GM18951 (cell line): Measurements from ENCODE around the gene CDKN2A.
"Not testable (repeated sequence)": the region's sequence is repeated elsewhere in the genome, so short reads cannot be mapped to it uniquely, and the experiment has no call there.

Source experiments
- POLR2A ChIP-seq: IDR thresholded peaks from 4 replicates; pipeline ENCODE4 v1.6.1; 2011; ENCODE audit warnings: mild to moderate bottlenecking; ENCODE audit not compliant: insufficient read length, insufficient read depth; ENCODE audit errors: extremely low read depth
- in situ Hi-C: fragments of 300-500 bp; cut with MboI; formaldehyde crosslinking; loops from one replicate; pipeline ENCODE4 v1.12.0; 2022; ENCODE audit warnings: low sequenced_read_pairs, mixed read lengths, inconsistent platforms; ENCODE audit not compliant: unreplicated experiment

CDKN2A gene

GRCh38 chr9:21967169-21967568, 27.0 kb downstream of the CDKN2A start:
- TF ChIP-seq POLR2A = no peak
- in situ Hi-C loops = no loop called here

- in situ Hi-C loops = no loop called here
- no peak for TF ChIP-seq POLR2A
Measured at GRCh38 chr9:21966140-21966851, 27.9 kb downstream of the CDKN2A start.

GRCh38 chr9:21965401-21965951, 28.7 kb downstream of the CDKN2A start:
- in situ Hi-C loops = no loop called here
- no peak for TF ChIP-seq POLR2A

- in situ Hi-C loops = no loop called here
Measured at GRCh38 chr9:21964925-21965385, 29.2 kb downstream of the CDKN2A start.

GRCh38 chr9:21961569-21961968, 32.6 kb downstream of the CDKN2A start:
- no peak for TF ChIP-seq POLR2A
- in situ Hi-C loops = no loop called here

More at GRCh38 chr9:21964925-21965385, 29.2 kb downstream of the CDKN2A start:
- no peak for TF ChIP-seq POLR2A

GRCh38 chr9:21959268-21959667, 34.9 kb downstream of the CDKN2A start:
- in situ Hi-C loops = not testable (repeated sequence)

GRCh38 chr9:21958833-21959232, 35.4 kb downstream of the CDKN2A start:
- no peak for TF ChIP-seq POLR2A
- in situ Hi-C loops = no loop called here

- TF ChIP-seq POLR2A = no peak
- in situ Hi-C loops = no loop called here
Measured at GRCh38 chr9:21945606-21946005, 48.6 kb downstream of the CDKN2A start.

GRCh38 chr9:21943464-21943863, 50.7 kb downstream of the CDKN2A start:
- TF ChIP-seq POLR2A = no peak
- in situ Hi-C loops = no loop called here

GRCh38 chr9:21941337-21941995, 52.7 kb downstream of the CDKN2A start:
- TF ChIP-seq POLR2A = no peak
- in situ Hi-C loops = no loop called here

GRCh38 chr9:21936161-21936560, 58.0 kb downstream of the CDKN2A start:
- in situ Hi-C loops = no loop called here
- no peak for TF ChIP-seq POLR2A

- in situ Hi-C loops = no loop called here
- no peak for TF ChIP-seq POLR2A
Measured at GRCh38 chr9:21935631-21936030, 58.6 kb downstream of the CDKN2A start.

GRCh38 chr9:21933865-21934264, 60.3 kb downstream of the CDKN2A start:
- in situ Hi-C loops = no loop called here
- no peak for TF ChIP-seq POLR2A

GRCh38 chr9:21933281-21933680, 60.9 kb downstream of the CDKN2A start:
- in situ Hi-C loops = no loop called here
- TF ChIP-seq POLR2A = no peak

- no peak for TF ChIP-seq POLR2A
- in situ Hi-C loops = no loop called here
Measured at GRCh38 chr9:21931428-21931827, 62.8 kb downstream of the CDKN2A start.
